GM12891 (cell line): Measurements from ENCODE around the gene LAT.

Experiments
- POLR2A ChIP-seq: IDR thresholded peaks from 2 replicates; pipeline ENCODE4 v1.6.1; 2011; ENCODE audit warnings: low read depth, low read length, control low read depth
- POLR2AphosphoS5 ChIP-seq: IDR thresholded peaks from 2 replicates; pipeline ENCODE4 v1.6.1; 2011; ENCODE audit warnings: low read depth, low read length, control low read depth
- POU2F2 ChIP-seq: IDR thresholded peaks from 2 replicates; pipeline ENCODE4 v1.6.1; 2011; ENCODE audit warnings: low read depth, mild to moderate bottlenecking, control low read depth, low read length, moderate library complexity
- SPI1 ChIP-seq: IDR thresholded peaks from 2 replicates; pipeline ENCODE4 v1.6.1; 2011; ENCODE audit warnings: low read depth, low read length, control low read depth
- TAF1 ChIP-seq: IDR thresholded peaks from 2 replicates; pipeline ENCODE4 v1.6.1; 2011; ENCODE audit warnings: low read depth, low read length, control low read depth

GRCh38 chr16:28992496-28992895, 7.6 kb downstream of the LAT start:
- TF ChIP-seq TAF1, result no peak
- TF ChIP-seq POLR2A, result no peak
- no peak for TF ChIP-seq POU2F2
- no peak for TF ChIP-seq POLR2AphosphoS5
- TF ChIP-seq SPI1, result no peak
